GM19372 (cell line): ENCODE results near the gene RELB.

Experiments
- ATAC-seq: cut with Tn5 transposase; IDR thresholded peaks from one replicate; pipeline ENCODE4 v1.9.1; 2021; ENCODE audit warnings: mild to moderate bottlenecking, low read depth, moderate library complexity; ENCODE audit not compliant: unreplicated experiment

Gene RELB

DNA sequence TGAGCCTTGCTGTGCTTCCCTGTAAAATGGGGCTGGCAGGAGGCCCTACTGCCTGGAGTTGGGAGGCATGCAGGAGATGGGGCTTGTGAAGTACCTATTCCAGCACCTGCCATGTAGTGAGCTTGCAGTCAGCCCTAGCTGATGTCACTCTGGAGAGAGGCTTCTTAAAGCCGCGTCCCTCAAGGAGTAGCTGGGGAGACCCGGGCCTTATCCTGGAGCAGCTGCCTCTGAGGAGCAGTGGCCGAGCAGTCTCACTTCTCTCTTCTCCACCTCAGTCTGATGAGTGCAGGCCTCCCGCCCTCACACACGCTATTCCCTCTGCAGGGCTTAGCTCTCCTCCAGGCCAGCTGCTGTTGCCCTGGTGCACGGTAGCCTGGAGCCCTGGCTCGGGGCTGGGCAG is 55.6 kb downstream of the RELB start:
- ATAC-seq: no peak

DNA sequence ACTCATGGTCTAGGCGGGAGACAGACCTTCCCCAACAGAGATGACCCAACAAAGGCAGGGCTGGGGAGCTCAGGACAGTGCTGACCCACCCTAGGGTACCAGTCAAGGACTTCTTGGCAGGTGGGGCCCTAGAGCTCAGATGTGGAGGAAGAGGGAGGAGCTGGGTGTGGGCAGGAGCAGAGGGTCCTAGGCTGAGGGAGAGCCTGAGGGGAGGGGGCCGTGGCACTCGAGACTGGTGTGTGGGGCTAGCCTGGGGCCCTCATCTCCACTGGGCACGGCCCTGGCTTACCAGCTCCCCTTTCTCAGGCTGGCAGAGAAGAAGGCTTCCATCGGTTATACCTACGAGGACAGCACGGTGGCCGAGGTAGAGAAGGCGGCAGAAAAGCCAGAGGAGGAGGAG is 56.2 kb downstream of the RELB start:
- no peak for ATAC-seq

DNA sequence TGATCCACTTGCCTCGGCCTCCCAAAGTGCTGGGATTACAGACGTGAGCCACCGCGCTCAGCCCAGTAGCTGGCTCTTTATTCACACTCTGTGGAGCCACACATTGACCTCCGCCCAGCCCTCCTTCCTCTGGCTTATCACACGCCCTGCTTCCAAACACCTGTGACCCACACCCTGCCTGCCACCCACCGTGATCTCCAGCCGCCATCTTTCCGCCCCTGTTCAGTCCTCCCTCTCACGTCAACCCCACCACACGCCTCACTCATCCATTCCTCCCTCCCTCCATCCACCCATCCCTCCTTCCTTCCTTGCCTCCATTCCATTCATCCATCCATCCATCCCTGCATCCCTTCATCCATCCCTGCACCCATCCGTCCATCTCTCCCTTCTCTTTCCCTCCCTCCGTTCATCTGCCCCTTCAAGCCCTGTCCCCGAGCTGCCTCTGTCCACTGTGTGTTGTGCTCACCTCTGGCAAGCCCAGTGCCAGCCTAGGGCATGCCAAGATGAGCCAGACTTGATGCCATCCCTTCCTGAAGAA is 57.4 kb downstream of the RELB start:
- no peak for ATAC-seq

DNA sequence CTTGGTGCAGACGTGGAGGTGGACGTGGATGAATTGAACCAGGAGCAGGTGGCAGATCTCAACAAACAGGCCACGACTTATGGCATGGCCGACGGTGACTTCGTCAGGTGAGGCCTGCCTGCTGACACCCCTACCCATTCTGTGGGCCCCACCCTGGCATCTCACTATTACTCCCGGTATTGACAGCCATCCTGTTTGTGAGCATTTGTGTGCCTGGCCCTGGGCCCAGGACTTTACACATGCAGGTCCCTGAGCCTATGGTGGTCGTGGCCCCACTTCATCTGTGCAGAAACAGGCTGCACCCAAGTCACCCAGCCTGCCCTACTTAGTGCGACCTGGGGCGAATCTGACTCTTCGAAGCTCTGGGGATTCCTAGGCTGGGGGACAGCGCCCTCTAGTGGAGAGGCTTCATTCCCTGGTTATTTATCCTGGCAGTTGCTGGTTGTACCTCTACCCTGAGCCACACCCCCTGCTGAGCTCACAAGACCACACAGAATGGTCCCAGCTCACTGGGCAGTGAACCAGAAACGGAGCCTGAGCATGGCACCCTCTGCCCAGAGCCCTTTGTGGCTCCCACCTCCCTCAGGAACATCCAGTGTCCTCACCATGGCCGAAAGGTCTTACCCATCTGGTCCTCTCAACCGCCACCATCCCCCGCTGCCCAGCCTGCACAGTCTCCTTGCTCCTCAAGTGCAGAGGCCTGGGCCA is 58.1 kb downstream of the RELB start:
- no peak for ATAC-seq

DNA sequence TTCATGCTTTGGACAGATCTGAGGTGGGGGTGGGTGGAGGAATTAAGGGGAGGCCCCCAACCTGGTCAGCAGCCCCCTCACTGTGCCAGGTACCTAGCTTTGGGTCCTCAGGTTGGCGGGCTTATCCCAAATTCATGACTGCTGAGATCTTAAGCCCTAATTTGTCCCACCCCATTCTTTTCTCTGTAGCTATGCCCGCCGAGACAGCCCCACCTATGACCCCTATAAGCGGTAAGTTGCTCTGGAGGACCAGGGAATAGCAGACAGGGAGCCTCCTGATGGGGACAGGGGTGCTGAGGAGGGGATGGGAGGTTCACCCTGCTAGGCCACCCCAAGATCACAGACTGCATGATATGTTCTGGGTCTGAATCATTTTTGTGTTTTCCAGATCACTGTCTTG is 60.7 kb downstream of the RELB start:
- ATAC-seq: no peak

DNA sequence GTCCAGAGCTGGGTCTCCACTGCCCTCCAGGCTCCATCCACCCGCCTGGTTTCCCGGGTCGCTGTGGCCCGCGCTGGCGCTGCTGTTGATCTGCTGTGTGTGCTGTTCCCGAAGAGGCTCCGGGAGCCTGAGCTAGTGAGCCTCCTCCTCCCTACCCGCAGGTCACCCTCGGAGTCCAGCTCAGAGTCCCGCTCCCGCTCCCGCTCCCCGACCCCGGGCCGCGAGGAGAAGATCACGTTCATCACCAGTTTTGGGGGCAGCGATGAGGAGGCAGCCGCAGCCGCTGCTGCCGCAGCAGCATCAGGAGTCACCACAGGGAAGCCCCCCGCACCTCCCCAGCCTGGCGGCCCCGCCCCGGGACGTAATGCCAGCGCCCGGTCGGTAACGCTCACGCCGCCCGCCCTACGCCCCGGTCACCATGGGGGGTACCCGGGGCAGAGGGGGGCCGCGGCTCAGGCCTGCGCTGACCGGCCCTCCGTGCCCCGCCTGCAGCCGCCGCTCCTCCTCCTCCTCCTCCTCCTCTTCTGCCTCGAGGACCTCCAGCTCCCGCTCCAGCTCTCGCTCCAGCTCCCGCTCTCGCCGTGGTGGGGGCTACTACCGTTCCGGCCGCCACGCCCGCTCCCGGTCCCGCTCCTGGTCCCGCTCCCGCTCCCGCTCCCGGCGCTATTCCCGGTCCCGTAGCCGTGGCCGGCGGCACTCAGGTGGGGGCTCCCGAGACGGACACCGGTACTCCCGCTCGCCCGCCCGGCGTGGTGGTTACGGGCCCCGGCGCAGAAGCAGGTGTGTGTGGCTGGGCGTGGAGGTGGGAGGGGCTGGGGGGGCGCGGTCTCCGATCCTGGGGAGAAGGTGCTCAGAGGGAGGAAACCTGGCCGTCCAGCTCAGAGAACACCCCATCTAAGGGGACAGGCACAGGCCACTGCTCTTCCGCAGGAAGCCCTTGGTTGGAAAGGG is 62.9 kb downstream of the RELB start:
- ATAC-seq: no peak

DNA sequence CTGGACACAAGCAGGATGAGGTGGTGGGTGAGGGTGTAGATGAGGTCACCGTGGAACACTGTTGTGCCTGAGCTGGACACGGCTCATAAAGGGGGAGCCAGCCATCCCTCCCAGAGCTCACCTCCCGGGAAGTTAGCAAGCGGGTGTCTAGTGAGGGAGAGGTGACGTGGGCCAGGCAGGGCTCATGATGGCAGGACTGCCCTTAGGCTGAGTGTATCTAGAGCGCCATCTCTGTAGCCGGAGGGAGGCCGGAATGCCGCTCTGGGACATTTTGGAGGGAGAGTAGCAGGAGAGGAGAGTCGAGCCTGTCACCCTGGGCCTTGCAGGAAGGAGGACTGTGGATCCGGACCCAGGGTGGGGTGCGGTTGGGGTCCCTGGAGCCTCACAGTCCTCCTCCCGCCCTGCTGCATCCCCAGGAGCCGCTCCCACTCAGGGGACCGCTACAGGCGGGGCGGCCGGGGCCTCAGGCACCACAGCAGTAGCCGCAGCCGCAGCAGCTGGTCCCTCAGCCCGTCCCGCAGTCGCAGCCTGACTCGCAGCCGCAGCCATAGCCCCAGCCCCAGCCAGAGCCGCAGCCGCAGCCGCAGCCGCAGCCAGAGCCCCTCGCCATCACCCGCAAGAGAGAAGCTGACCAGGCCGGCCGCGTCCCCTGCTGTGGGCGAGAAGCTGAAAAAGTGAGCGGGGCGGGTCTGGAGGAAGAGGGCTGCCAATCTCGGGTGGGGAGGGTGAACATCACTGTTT is 65.8 kb downstream of the RELB start:
- ATAC-seq: no peak

DNA sequence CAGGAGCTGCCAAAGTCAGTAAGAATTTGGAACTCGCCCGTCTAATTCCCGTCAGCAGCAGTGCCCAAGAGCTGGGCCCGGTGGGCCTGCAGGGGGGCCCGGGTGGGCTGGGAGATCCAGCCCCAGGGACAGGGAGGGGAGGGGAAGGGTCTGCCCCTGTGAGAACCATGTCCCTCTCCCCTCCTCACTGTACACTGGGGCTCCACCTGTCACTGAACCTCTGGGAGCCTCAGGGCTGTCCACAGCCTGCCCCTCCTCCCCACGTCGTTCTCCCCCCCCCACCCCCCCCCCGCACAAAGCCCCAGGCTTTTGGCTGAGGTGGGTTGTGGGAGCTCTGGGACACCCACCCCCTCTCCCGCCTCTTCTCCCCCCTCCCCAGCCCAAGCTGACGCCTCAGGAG is 66.8 kb downstream of the RELB start:
- ATAC-seq: no peak

DNA sequence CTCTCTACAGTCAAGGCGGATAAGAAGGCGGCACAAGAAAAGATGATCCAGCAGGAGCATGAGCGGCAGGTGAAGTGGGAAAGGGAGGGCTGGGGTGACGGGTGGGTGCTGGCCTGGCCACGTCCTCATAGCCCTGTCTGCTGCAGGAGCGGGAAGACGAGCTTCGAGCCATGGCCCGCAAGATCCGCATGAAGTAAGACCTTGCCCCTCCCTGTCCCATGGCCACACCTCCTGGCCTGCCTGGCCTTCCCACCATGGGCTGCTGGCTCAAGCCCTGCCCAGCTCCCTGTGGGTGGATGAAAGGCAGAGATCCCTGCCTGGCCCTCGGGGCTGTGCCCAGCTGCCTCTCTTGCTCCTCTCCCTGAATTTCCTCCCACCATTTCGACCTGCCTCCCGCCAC is 67.8 kb downstream of the RELB start:
- ATAC-seq: no peak

DNA sequence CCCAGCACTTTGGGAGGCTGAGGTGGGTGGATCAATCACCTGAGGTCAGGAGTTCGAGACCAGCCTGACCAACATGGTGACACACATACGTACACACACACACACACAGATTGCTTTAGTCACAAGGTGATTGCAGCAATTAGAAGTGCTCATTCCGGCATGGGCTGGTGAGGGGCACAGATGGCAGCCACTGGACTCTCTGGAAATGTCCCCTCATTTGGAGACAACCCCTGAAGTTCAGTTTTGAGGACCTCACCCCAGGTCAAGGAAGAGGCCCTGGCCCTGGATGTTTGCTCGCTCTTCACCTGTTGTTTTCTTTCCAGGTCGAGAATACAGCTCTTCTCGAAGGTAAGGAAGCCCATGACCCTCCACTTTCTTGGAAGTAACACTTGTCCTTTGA is 69.0 kb downstream of the RELB start:
- ATAC-seq: no peak

DNA sequence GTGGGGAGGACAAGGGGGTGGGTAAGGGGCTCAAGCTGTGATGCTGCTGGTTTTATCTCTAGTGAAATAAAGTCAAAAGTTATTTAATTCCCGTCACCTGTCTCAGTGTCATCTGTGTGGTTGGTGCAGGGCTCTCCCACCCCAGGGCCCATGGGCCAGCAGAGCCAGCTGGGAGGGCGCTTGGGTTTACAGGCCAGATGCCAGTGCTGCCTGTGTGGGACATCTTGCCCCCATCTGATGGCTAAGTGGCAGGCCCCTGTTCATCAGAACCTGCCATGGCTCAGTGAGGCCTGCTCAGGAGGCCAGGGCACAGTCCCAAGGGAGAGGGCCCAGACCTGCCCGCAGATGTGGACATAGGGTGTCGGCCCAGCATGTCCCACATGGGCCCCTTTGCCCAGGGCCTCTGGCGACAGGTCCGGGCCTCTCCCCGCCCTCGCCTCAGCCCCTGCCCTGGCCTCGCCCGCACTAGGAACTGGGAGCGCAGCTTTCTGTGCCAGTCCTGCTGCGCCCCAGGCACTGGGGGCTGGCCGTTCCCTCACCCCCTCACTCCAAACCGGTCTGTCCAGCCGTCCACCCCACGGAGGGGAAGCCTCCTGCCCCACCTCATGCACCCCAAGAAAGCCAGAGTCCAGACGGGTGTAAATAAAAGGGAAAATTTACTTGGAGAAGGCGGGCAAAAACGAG is 69.7 kb downstream of the RELB start:
- no peak for ATAC-seq

DNA sequence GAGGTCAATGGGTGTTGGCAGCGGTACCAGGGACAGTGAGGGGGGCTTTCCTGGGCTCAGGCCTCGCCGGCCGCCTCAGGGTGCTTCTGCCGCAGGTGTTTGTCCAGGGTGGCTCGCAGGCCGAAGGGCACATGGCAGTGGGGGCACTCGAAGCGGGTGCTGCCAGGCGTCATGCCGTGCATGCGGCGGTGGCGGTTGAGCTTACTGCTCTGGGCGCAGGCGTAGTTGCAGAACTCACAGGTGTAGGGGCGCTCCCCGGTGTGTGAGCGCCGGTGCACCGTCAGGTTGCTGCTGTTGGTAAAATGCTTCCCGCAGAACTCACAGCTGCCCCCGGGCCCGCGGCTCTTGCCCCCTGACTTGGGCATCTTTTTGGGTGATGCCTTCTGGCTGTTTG is 70.3 kb downstream of the RELB start:
- no peak for ATAC-seq

DNA sequence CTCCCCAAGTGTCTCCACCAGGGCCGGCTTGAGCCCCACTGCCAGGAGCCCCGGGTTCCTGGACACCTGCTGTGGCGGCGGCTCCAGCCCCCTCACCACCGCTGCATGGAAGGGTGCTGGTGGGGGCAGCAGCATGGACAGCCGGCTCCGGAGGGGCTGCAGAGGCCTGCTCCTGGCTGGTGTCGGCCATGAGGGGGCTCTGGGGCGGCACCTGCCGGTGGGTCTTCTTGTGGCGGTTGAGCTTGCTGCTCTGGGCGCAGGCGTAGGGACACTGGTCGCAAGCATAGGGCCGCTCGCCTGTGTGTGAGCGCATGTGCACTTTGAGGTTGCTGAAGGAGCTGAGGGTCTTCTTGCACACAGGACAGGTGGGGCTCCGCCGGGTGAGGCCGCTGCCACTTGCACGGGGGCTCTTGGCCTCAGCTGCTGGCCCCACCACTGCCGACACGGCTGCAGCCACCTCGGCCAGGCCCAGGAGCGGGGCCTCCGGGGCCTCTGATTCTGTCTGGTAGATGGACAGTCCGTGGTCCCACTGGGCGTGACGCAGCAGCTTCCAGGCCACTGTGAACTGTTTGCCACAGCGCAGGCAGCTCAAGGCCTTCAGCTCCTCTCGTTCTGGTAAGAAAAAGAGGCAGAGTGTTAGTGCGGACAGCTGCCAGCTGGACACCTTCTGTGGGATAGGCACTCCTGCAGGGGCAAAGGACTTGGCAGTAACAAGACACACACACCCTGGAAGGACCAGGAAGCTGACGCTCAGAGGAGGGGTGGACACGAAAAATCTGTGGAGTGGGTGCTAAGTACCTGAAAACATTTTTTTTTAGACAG is 70.9 kb downstream of the RELB start:
- ATAC-seq: no peak

DNA sequence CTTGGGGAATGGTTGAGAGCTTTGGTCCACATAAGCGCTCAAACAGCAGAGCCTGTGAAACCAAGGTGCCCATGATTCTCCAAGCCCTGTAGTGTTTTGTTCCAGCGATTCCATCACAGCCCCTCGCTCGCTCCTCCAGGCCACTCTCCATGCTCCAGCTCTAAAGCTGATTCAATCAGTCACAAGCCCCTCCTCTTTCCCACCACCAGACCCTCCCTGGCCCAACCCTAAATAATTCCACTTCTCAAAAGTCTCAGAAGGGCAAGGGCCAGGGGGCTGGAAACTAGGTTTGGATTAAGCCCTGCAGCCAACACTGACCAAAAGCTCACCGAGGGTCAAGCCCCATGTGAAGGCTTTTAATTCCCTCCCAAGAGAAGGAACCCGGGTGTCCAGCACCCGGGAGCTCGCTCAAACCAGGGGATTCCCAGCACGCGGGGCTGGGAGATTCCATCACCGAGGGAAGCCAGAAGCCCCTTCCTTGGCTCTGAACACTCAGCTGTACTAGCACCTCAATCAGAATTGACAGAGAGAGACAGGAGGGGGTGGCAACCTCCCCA is 73.6 kb downstream of the RELB start:
- ATAC-seq: no peak

DNA sequence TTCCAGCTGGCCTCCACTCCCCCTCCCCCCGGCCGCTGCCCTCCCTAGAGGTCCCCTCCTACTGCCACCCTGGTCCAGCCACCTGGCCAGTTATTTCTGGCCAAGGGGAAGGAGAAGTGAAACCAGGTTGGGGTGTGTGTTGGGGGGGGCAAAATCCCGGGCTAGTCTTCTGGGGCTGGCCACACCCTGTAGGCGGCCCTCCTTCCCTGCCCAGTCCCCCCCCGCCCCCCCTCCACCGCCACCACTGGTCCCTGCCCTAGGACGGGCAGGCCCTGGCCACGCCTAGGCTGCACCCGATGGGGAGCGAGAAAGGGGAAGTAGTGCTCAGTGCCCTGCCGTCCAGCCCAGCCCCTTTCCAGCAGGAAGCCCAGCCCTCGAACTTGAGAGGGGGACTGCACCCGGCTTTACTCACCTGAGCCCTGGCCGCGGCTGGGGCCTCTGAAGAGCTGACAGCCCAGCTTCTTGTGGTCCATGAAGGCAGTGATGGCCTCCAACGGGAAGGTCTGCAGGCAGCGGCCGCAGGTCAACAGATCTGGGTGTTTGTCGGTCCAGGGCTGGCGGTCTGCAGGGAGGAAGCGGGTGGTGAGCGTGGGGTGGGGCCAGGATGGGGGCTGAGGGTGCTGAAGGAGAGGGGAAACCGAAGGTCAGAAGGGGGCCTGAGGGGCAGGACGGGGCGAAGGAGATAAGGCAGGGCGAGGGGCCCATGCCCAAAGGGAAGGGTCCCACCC is 74.2 kb downstream of the RELB start:
- peak; percentile 65 for ATAC-seq

DNA sequence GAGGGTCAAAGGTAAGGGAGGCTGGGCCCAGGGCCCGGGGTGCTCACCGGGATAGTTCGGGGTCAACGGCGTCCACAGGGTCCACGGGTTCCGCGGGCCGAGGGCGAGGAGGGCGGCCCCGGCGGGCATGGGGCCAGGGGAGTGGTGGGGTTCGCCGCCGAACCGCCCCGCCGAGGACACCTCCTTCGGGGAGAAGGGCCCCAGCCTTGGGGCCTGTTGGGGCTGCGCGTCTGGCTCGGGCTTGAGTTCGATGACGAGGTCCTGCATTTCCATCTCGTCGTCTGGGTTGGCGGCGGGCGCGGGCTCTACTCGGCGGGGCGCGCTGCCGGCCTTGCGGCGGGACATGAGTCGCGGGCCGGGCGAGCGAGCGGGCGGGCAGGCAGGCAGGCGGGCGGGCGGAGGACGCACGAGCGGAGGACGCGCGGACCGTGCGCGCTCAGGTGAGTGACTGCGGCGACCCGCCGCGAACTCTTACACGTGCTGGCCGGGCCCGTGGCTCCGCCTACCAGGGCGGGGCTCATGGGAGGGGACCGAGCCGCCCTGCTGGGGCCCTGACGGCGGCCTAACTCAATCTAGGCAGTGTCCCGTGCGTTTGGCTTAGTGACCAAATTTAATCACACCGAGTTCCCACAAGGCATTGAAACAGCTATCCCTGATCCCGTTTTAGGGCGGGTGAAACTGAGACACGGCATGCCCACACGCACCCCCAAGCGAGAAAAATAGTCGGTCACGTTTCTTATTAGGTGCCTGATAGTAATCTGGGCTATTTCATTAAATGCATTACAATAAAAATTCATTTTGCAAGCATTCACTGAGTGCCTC is 75.0 kb downstream of the RELB start, which contains the start of gene ZNF296:
Gene ZNF296 (minus strand): TSS at position 450 of the 822 bp plus-strand sequence. CDS start 105 bp downstream, at position 345.
- ATAC-seq: no peak

DNA sequence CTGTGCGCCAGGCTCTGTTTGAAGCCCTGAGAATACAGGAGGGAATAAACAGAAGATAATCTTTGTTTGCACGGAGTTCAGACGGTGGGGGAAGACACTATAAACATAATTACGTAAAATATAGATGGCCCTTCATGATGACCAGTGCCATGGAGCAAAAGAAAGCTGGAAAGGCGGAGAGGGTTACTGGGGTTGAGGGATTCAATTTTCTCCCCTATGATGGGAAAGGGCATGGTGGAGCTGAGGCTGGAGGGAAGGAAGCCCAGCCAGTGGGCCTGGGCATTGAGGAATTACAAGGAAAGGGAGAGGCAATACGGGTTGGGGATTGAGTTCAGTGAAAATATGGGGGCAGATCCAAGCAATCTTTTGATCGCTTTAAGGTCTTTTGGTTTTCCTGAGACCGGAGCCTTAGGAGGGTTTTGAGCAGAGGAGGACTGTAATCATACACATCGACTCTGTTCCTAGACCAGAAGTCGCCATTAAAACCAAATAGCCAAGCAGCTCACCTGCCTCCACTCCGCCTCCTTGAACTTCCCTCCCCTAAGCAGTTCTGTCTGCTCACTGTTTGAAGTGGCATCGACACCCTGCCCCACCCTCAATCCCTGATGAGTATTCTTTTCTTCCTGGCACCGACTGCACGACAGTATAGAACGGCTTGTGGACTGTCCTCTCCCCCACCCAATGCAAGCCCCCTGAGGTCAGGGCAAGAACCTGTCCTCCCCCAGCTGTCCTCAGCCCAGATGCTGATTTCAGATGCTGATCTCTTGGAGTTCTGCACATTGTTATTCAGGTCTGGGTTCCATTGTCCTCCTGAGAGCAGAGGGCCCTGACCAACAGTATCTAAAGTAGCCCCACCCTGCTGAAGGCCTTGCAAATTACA is 75.8 kb downstream of the RELB start:
- ATAC-seq: no peak
